H9 (cell line): ENCODE data around the gene MAP3K21. TPM values are rescaled to one million over a fixed set of nuclear protein-coding genes. Genes with fewer than 3 reads are reported as not detected.
A peak's percentile ranks its signal among the peaks of the same experiment; 100 is the strongest.

ENCODE experiments used
- DNase-seq: peaks from one replicate; pipeline ENCODE4 v3.0.0-alpha.2; 2017
- H2AFZ ChIP-seq: one replicate; pipeline ENCODE4 v1.6.1; 2013; ENCODE audit warnings: mild to moderate bottlenecking, low read length, control low read depth, moderate library complexity
- H2AK5ac ChIP-seq: 2 replicates; pipeline ENCODE4 v1.6.1; 2013; ENCODE audit warnings: low read length, control low read depth, mixed read lengths; ENCODE audit not compliant: insufficient read length
- H2BK120ac ChIP-seq: one replicate; pipeline ENCODE4 v1.6.1; 2013; ENCODE audit warnings: low read depth, mild to moderate bottlenecking, low read length, control low read depth, inconsistent platforms; ENCODE audit not compliant: poor library complexity, severe bottlenecking
- H2BK12ac ChIP-seq: 2 replicates; pipeline ENCODE4 v1.6.1; 2013; ENCODE audit warnings: low read length, control low read depth, mixed read lengths, low read depth; ENCODE audit not compliant: insufficient read length
- H2BK15ac ChIP-seq: 2 replicates; pipeline ENCODE4 v1.6.1; 2013; ENCODE audit warnings: low read depth, low read length, control low read depth
- H2BK20ac ChIP-seq: one replicate; pipeline ENCODE4 v1.6.1; 2013; ENCODE audit warnings: low read depth, mild to moderate bottlenecking, low read length, control low read depth, inconsistent platforms; ENCODE audit not compliant: poor library complexity, severe bottlenecking
- H2BK5ac ChIP-seq: 2 replicates; pipeline ENCODE4 v1.6.1; 2013; ENCODE audit warnings: low read length, control low read depth, mixed read lengths; ENCODE audit not compliant: insufficient read length
- H3K14ac ChIP-seq: 2 replicates; pipeline ENCODE4 v1.6.1; 2013; ENCODE audit warnings: low read length, control low read depth; ENCODE audit not compliant: insufficient read depth
- H3K18ac ChIP-seq: 2 replicates; pipeline ENCODE4 v1.6.1; 2013; ENCODE audit warnings: low read depth, mild to moderate bottlenecking, mixed read lengths, low read length, control low read depth; ENCODE audit not compliant: insufficient read length
- H3K23ac ChIP-seq: 2 replicates; pipeline ENCODE4 v1.6.1; 2013; ENCODE audit warnings: low read length, control low read depth, mixed read lengths, low read depth; ENCODE audit not compliant: insufficient read length
- H3K23me2 ChIP-seq: 2 replicates; pipeline ENCODE4 v1.6.1; 2013; ENCODE audit warnings: low read depth, mild to moderate bottlenecking, mixed read lengths, low read length, control low read depth; ENCODE audit not compliant: insufficient read length, poor library complexity, severe bottlenecking
- H3K27ac ChIP-seq: 2 replicates; pipeline ENCODE4 v1.5.1; 2013; ENCODE audit warnings: low read length, control low read depth, mixed read lengths, low read depth; ENCODE audit not compliant: insufficient read length
- H3K27me3 ChIP-seq: 2 replicates; pipeline ENCODE4 v1.6.1; 2013; ENCODE audit warnings: low read length, control low read depth, inconsistent platforms; ENCODE audit not compliant: insufficient read depth
- H3K4ac ChIP-seq: 2 replicates; pipeline ENCODE4 v1.6.1; 2013; ENCODE audit warnings: low read depth, mild to moderate bottlenecking, control low read depth, inconsistent platforms, low read length, moderate library complexity
- H3K4me1 ChIP-seq: 2 replicates; pipeline ENCODE4 v1.6.1; 2013; ENCODE audit warnings: low read length, control low read depth, inconsistent platforms; ENCODE audit not compliant: insufficient read depth
- H3K4me2 ChIP-seq: 2 replicates; pipeline ENCODE4 v1.6.1; 2013; ENCODE audit warnings: low read length, control low read depth, mixed read lengths; ENCODE audit not compliant: insufficient read length, insufficient read depth
- H3K56ac ChIP-seq: 2 replicates; pipeline ENCODE4 v1.6.1; 2013; ENCODE audit warnings: low read depth, mild to moderate bottlenecking, mixed read lengths, low read length, control low read depth; ENCODE audit not compliant: insufficient read length
- H3K79me1 ChIP-seq: 2 replicates; pipeline ENCODE4 v1.6.1; 2013; ENCODE audit warnings: low read depth, mild to moderate bottlenecking, moderate library complexity, low read length, control low read depth, inconsistent platforms; ENCODE audit not compliant: insufficient read depth, poor library complexity, severe bottlenecking
- H3K79me2 ChIP-seq: 2 replicates; pipeline ENCODE4 v1.6.1; 2013; ENCODE audit warnings: low read length, control low read depth, inconsistent platforms; ENCODE audit not compliant: insufficient read depth
- H3K9ac ChIP-seq: 2 replicates; pipeline ENCODE4 v1.6.1; 2013; ENCODE audit warnings: low read length, control low read depth, mixed read lengths; ENCODE audit not compliant: insufficient read length; ENCODE audit errors: extremely low read depth
- H3K9me3 ChIP-seq: one replicate; pipeline ENCODE4 v1.6.1; 2013; ENCODE audit warnings: low read depth, low read length, inconsistent platforms; ENCODE audit not compliant: control insufficient read depth
- H3T11ph ChIP-seq: one replicate; pipeline ENCODE4 v1.6.1; 2013; ENCODE audit warnings: mild to moderate bottlenecking, low read length, control low read depth, inconsistent platforms
- H4K20me1 ChIP-seq: one replicate; pipeline ENCODE4 v1.6.1; 2013; ENCODE audit not compliant: control insufficient read depth, insufficient read length, insufficient read depth
- H4K5ac ChIP-seq: 2 replicates; pipeline ENCODE4 v1.6.1; 2013; ENCODE audit warnings: low read depth, mild to moderate bottlenecking, mixed read lengths, low read length, control low read depth; ENCODE audit not compliant: insufficient read length
- H4K8ac ChIP-seq: replicated peaks from 2 replicates; pipeline ENCODE4 v1.6.1; 2013; ENCODE audit warnings: low read length, control low read depth, mixed read lengths, low read depth; ENCODE audit not compliant: insufficient read length
- H4K91ac ChIP-seq: 2 replicates; pipeline ENCODE4 v1.6.1; 2013; ENCODE audit warnings: low read depth, mild to moderate bottlenecking, moderate library complexity, mixed read lengths, low read length, control low read depth; ENCODE audit not compliant: insufficient read length
- H3K27ac Mint-ChIP-seq, 3 experiments: 2 replicates in 2 of 3; 3 replicates in 1 of 3; pipeline ENCODE4 v1.8.0; 2020 to 2021; ENCODE audit warnings: mixed read lengths in 3 of 3, mild to moderate bottlenecking in 1 of 3, moderate library complexity in 1 of 3
- H3K27me3 Mint-ChIP-seq: 2 replicates; pipeline ENCODE4 v1.8.0; 2021; ENCODE audit warnings: low read depth, mild to moderate bottlenecking, moderate library complexity, mixed read lengths
- H3K36me3 Mint-ChIP-seq, 3 experiments: 2 replicates in 2 of 3; 3 replicates in 1 of 3; pipeline ENCODE4 v1.8.0; 2020 to 2021; ENCODE audit warnings: low read depth in 3 of 3, mixed read lengths in 3 of 3; ENCODE audit not compliant: insufficient read depth in 1 of 3
- H3K4me1 Mint-ChIP-seq, 2 experiments: 2 replicates each; pipeline ENCODE4 v1.8.0; 2020; ENCODE audit warnings: mixed read lengths in 2 of 2
- H3K4me3 Mint-ChIP-seq, 2 experiments: 2 replicates in 1 of 2; 3 replicates in 1 of 2; pipeline ENCODE4 v1.8.0; 2020 to 2021; ENCODE audit warnings: mild to moderate bottlenecking in 2 of 2, mixed read lengths in 2 of 2, moderate library complexity in 1 of 2
- H3K9me3 Mint-ChIP-seq, 2 experiments: 2 replicates in 1 of 2; 3 replicates in 1 of 2; pipeline ENCODE4 v1.8.0; 2020; ENCODE audit warnings: mild to moderate bottlenecking in 2 of 2, mixed read lengths in 2 of 2, moderate library complexity in 1 of 2
- WGBS: extraction: QIAGEN DNeasy Blood & Tissue Kit; methylation state at CpG from one replicate; pipeline ENCODE4 v1.1.7; 2013; ENCODE audit warnings: missing lambda C conversion rate, low lambda C conversion rate, mixed read lengths; ENCODE audit not compliant: insufficient read length; ENCODE audit errors: extremely low coverage; 5-methylcytosine and 5-hydroxymethylcytosine counted together
- total RNA-seq: library from RNA; stranded (reverse); gene quantifications from 2 replicates; pipeline ENCODE4 v1.2.1, GENCODE V29; 2021
- TF ChIP-seq, protein P1 (sequence below): fragments of 200-600 bp; sonication (generic); conservative IDR thresholded peaks from 3 replicates; pipeline ENCODE4 v1.8.0; 2021; ENCODE audit warnings: antibody characterized with exemption, mild to moderate bottlenecking

MAP3K21 gene
- total RNA-seq, 1 experiment from 2014 or later = 11.7 TPM

DNA sequence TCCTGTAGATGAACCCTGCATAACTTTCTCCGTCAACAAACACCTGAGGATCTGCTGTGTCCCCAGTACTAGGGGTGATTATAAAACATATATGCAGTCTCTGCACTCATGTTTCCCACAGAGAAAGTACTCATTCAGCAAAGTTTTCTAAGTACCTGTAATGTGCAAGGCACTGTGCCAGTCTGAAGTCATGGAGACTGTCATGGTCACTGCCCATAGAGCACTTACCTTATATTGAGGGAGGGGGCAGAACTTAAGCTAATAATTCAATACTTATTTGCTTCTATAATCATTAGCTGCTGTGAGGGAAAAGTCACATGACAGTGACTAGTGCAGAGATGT lies 41.2 kb downstream of the MAP3K21 start:
- H3K27ac ChIP-seq = no peak overlapping the region
- H4K20me1 ChIP-seq = no peaks in the 10 kb centered on the region
- Mint-ChIP-seq H3K4me1 (peaks cover 46 to 50% of the 10 kb centered on the region in 2 experiments), H3K27me3 (no peaks in the 10 kb centered on the region), H3K36me3 (peaks cover 10 to 16% (median 15%) of the 10 kb centered on the region in 3 experiments; a peak in 6 of 7 replicates), H3K4me3 (peak overlapping the region in 1 of 2 experiments; percentile 45; a peak in 1 of 5 replicates), H3K27ac (peak overlapping the region; percentile 55 to 82 (median 59); a peak in 6 of 7 replicates), H3K9me3 (no peaks in the 10 kb centered on the region)
- H2BK12ac ChIP-seq = no peak overlapping the region
- H2AK5ac ChIP-seq = peak overlapping the region; percentile 25
- H3K79me2 ChIP-seq = no peaks in the 10 kb centered on the region
- H3K27me3 ChIP-seq = no peaks in the 10 kb centered on the region
- no peak overlapping the region for H4K5ac ChIP-seq
- H3K4me2 ChIP-seq = no peak overlapping the region
- no peaks in the 10 kb centered on the region for H3K9me3 ChIP-seq
- no peak overlapping the region for H4K91ac ChIP-seq
- peaks cover 9% of the 10 kb centered on the region; the same call in 1 of the 2 replicates for H3K4me1 ChIP-seq
- no peak overlapping the region for H3T11ph ChIP-seq
- WGBS = no CpG with 5 or more reads among the region's 1 CpG
- H3K4ac ChIP-seq = no peak overlapping the region
- no peak overlapping the region for H2BK20ac ChIP-seq
- no peak overlapping the region for H3K18ac ChIP-seq
- H3K23me2 ChIP-seq = no peaks in the 10 kb centered on the region
- no peak overlapping the region for H2BK120ac ChIP-seq
- no peak overlapping the region for H2BK5ac ChIP-seq
- TF ChIP-seq, protein P1, sequence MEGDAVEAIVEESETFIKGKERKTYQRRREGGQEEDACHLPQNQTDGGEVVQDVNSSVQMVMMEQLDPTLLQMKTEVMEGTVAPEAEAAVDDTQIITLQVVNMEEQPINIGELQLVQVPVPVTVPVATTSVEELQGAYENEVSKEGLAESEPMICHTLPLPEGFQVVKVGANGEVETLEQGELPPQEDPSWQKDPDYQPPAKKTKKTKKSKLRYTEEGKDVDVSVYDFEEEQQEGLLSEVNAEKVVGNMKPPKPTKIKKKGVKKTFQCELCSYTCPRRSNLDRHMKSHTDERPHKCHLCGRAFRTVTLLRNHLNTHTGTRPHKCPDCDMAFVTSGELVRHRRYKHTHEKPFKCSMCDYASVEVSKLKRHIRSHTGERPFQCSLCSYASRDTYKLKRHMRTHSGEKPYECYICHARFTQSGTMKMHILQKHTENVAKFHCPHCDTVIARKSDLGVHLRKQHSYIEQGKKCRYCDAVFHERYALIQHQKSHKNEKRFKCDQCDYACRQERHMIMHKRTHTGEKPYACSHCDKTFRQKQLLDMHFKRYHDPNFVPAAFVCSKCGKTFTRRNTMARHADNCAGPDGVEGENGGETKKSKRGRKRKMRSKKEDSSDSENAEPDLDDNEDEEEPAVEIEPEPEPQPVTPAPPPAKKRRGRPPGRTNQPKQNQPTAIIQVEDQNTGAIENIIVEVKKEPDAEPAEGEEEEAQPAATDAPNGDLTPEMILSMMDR = no peak
- H3K56ac ChIP-seq = no peak overlapping the region
- no peak overlapping the region for H2AFZ ChIP-seq
- DNase-seq = no peak
- H3K23ac ChIP-seq = no peak overlapping the region
- H4K8ac ChIP-seq = no peak overlapping the region
- H3K79me1 ChIP-seq = no peaks in the 10 kb centered on the region
- H3K14ac ChIP-seq = no peak overlapping the region
- H3K9ac ChIP-seq = no peak overlapping the region
- no peak overlapping the region for H2BK15ac ChIP-seq
